ENCODE measurements around the gene TNRC18. TPM values are rescaled to one million over a fixed set of nuclear protein-coding genes. Genes with fewer than 3 reads are reported as not detected.
A peak's percentile ranks its signal among the peaks of the same experiment; 100 is the strongest.

The TNRC18 gene
- total RNA-seq, 1 donor from 2014 or later = 91.8 TPM

DNA sequence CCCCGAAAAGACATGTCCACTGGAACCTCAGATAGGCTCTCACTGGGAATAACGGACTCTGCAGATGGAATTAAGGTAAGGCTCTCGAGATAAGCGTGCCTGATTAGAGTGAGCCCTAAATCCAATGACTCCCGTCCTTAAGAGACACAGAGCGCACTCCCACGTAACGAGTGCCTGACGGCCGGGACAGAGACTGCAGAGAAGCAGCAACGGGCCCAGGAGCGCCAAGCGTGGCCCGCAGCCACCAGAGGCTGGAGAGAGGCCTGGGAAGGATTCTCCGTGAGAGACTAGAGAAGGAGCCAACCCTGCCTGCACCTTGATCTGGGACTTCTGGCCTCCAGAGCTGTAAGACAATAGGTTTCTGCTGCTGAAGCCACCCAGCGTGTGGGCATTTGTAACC lies 20.0 kb upstream of the TNRC18 start:
- Mint-ChIP-seq H3K4me3 (ENCODE audit: unreplicated experiment) (peak overlapping the region; percentile 37), H3K27ac (ENCODE audit: unreplicated experiment) (no peak overlapping the region), H3K36me3 (ENCODE audit: low read depth, unreplicated experiment) (peaks cover 7% of the 10 kb centered on the region), H3K27me3 (ENCODE audit: unreplicated experiment) (peaks cover 1% of the 10 kb centered on the region), H3K9me3 (ENCODE audit: unreplicated experiment) (no peaks in the 10 kb centered on the region), H3K4me1 (ENCODE audit: unreplicated experiment) (peaks cover 23% of the 10 kb centered on the region)
- no peak for DNase-seq (ENCODE audit: low spot score)
- TF ChIP-seq, protein P1, sequence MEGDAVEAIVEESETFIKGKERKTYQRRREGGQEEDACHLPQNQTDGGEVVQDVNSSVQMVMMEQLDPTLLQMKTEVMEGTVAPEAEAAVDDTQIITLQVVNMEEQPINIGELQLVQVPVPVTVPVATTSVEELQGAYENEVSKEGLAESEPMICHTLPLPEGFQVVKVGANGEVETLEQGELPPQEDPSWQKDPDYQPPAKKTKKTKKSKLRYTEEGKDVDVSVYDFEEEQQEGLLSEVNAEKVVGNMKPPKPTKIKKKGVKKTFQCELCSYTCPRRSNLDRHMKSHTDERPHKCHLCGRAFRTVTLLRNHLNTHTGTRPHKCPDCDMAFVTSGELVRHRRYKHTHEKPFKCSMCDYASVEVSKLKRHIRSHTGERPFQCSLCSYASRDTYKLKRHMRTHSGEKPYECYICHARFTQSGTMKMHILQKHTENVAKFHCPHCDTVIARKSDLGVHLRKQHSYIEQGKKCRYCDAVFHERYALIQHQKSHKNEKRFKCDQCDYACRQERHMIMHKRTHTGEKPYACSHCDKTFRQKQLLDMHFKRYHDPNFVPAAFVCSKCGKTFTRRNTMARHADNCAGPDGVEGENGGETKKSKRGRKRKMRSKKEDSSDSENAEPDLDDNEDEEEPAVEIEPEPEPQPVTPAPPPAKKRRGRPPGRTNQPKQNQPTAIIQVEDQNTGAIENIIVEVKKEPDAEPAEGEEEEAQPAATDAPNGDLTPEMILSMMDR (IDR thresholded peaks at IDR 0.05; ENCODE audit: unreplicated experiment) = no peak

DNA sequence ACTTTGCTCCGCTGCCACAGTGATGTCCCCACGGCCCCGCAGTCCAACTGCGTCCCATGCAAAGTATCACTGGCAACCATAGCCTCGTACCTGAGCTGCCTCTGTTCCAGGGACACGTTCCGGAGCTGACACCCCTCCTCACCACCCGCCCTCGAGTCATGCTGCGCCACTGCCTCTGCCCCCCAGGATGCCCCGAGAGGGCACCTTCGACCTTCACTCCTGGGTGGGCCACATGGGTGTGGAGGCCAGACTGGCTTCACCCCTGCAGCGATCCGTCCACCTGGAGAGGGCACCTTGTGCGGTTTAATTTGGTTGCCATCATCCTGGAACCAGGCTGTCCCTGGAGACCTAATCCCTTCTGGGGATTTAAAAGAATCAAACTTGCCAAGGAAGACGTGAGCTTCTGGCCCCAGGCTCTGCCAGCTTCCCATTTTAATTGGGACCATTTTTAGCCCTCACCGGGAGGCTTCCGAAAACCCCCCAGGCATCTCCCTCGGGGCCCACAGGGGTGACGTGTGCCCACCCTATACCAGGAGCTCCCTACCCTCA lies 19.2 kb upstream of the TNRC18 start:
- no peak overlapping the region for H3K27ac Mint-ChIP-seq (ENCODE audit: unreplicated experiment)
- H3K4me3 Mint-ChIP-seq (ENCODE audit: unreplicated experiment) = no peak overlapping the region
- peaks cover 1% of the 10 kb centered on the region for H3K27me3 Mint-ChIP-seq (ENCODE audit: unreplicated experiment)

DNA sequence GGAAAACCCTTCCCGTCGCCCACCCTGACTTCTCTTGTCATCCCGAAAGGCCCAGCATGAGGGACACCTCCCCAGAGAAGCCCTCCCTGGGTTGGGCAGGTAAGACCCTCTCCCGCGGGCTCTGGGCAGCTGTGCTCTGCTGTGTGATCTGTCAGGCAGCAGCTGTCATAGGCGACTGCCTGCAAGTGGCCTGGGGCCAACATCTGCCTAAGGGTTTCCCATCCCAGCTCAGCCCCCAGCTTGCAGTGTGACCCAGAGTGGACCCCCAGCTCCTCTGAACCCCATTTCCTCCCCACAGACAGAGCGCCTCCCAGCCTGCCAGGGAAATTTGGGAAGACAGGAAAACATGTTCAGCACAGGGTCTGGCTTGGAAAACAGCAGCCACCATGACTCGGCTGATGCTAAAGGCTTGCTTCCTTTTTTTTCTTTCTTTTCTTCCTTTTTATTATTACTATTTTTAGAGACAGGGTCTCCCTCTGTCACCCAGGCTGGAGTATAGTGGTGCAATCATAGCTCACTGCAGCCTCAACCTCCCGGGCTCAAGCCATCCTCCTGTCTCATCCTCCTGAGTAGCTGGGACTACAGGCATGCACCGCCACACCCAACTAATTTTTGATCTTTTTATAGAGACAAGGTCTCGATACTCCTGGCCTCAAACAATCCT lies 18.3 kb upstream of the TNRC18 start:
- peaks cover 11% of the 10 kb centered on the region for H3K36me3 Mint-ChIP-seq (ENCODE audit: low read depth, unreplicated experiment)
- H3K4me3 Mint-ChIP-seq (ENCODE audit: unreplicated experiment) = no peak overlapping the region
- H3K27ac Mint-ChIP-seq (ENCODE audit: unreplicated experiment) = no peak overlapping the region
- TF ChIP-seq, protein P1 (IDR thresholded peaks at IDR 0.05; ENCODE audit: unreplicated experiment) = no peak
- H3K9me3 Mint-ChIP-seq (ENCODE audit: unreplicated experiment) = no peaks in the 10 kb centered on the region
- peaks cover 21% of the 10 kb centered on the region for H3K4me1 Mint-ChIP-seq (ENCODE audit: unreplicated experiment)
- peaks cover 1% of the 10 kb centered on the region for H3K27me3 Mint-ChIP-seq (ENCODE audit: unreplicated experiment)
- no peak for DNase-seq (ENCODE audit: low spot score)

More for the DNA sequence above, 19.2 kb upstream of the TNRC18 start:
- Mint-ChIP-seq H3K36me3 (ENCODE audit: low read depth, unreplicated experiment) (peaks cover 7% of the 10 kb centered on the region), H3K9me3 (ENCODE audit: unreplicated experiment) (no peaks in the 10 kb centered on the region), H3K4me1 (ENCODE audit: unreplicated experiment) (peaks cover 23% of the 10 kb centered on the region)
- TF ChIP-seq, protein P1 (IDR thresholded peaks at IDR 0.05; ENCODE audit: unreplicated experiment) = no peak
- no peak for DNase-seq (ENCODE audit: low spot score)

DNA sequence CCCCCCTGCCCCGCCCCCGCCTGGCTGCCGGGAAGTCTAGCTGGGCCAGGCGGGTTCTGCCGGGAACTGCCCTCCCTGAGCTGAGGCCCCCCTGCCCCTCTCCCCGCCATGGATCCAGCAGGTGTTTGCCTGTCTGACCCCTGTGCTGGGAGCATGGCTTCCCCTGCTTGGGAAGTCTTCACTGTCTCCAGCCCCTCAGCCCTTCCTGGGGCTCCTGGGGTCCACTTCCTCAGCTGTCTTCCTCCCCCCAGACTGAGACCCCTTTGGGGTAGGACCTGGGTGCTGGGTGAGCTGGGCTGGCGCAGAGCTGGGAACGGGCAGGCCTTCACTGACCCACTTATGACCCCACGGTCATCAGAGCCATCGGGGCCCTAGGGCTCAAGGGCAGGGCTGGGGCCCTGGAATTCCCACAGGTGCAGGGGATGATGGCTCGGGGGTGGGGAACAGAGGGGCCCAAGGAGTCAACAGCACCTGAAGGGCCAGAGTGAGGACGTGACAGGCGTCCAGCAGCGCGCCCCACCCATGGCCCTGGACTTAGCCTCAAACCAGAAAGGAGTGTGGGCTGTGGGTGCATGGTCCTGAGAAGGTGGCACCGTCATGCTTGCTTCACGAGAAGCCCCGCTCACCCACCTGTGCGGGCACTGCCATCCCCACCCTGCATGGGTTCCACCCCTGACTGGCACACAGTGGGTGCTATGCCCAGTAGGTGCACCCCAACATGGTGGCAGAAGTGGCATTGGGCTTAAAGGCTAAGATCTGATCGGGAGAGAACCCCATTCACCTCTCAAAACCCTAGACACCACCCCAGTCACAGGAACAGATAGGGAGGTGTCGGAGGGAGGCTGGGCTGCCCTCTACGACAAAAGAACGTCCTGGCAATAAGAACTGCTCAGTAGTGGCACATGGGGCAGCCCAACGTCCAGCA lies 16.2 kb upstream of the TNRC18 start:
- peaks cover 15% of the 10 kb centered on the region for H3K4me1 Mint-ChIP-seq (ENCODE audit: unreplicated experiment)
- no peaks in the 10 kb centered on the region for H3K9me3 Mint-ChIP-seq (ENCODE audit: unreplicated experiment)
- H3K27ac Mint-ChIP-seq (ENCODE audit: unreplicated experiment) = no peak overlapping the region
- H3K4me3 Mint-ChIP-seq (ENCODE audit: unreplicated experiment) = no peak overlapping the region
- peaks cover 1% of the 10 kb centered on the region for H3K27me3 Mint-ChIP-seq (ENCODE audit: unreplicated experiment)
- DNase-seq (ENCODE audit: low spot score) = no peak
- TF ChIP-seq, protein P1 (IDR thresholded peaks at IDR 0.05; ENCODE audit: unreplicated experiment) = no peak
- H3K36me3 Mint-ChIP-seq (ENCODE audit: low read depth, unreplicated experiment) = peaks cover 11% of the 10 kb centered on the region
